GM21723 (cell line): ENCODE results near the gene NHLH1.

ENCODE experiments used
- ATAC-seq: cut with Tn5 transposase; IDR thresholded peaks from one replicate; pipeline ENCODE4 v1.9.1; 2021; ENCODE audit warnings: mild to moderate bottlenecking, moderate library complexity; ENCODE audit not compliant: unreplicated experiment

NHLH1 gene

DNA sequence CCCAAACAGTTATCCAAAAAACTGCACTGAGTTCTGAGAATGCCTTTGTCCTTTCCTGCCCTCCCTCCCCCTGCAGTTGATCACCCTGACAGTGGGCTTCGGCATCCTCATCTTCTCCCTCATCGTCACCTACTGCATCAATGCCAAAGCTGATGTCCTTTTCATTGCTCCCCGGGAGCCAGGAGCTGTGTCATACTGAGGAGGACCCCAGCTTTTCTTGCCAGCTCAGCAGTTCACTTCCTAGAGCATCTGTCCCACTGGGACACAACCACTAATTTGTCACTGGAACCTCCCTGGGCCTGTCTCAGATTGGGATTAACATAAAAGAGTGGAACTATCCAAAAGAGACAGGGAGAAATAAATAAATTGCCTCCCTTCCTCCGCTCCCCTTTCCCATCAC lies 8.8 kb upstream of the NHLH1 start:
- ATAC-seq = no peak

DNA sequence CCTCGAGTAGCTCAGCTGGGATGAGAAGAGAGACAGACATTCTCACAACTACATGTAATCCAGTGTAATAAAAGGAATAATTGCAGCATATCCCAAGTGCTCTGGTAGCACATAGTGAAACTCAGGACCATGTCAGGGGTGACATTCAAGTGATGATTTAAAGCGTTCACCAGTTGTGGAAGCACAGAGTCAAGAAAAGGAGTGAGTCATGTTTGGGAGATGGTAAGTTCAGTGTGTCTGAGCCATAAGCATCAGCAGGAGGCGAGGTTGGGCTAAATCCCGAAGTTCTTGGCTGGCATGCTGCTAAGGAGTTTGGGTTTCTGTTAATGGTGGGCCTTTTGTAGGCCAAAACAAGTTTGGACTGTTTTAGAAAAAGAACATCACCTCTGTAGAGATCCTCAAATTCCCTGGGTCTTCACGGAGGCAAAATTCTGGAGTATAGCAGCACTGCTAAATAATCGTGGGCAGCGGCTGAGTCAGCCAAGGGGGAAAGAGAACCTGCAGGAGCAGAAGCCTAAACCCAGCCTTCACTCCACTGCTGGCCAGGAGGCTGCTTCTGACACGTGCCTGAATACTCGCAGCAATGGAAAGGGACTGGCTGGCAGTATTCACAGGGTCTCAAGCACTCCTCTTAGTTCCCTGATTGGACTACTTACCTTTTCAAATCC lies 7.2 kb upstream of the NHLH1 start:
- ATAC-seq = no peak

DNA sequence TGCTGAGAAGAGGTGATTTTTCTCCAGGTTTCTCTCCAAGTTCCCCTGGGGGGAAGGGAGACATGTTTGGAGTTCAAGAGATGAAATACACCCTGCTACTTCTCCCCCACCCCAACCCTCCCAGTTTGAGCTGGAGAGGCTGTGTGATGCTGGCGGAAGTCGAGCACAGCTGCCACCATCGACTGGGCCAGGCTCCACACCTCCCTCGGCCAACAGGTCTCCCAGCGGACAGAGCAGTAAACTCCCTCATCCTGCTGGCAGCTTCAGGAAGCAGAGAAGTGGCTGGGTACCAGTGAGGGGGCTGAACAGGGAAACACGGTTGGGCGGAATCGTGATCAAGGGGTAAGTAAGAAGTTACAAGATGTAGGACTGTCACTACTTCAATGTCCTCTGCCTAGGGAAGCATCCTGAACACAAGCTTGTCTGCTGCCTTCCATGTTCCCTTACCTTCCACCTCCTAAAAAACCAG lies 6.6 kb upstream of the NHLH1 start:
- ATAC-seq = no peak

DNA sequence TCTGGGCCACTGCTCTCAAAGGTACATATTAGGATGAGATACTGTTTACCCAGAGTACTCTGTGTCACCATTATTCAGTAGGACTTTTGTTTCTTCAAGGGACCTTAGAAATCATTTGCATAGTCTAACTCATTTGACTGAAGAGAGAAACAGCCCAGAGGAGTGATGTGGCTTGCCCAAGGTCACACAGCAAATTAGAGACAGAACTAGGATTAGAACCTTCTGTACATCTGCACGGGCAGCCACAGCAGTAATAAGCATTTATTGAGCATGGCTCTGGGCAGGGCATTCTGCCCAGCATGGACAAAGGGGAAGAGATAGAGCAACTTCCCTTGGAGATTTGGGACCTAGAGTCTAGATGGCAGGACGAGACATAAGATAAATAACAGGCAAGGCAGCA lies 5.7 kb upstream of the NHLH1 start:
- no peak for ATAC-seq

DNA sequence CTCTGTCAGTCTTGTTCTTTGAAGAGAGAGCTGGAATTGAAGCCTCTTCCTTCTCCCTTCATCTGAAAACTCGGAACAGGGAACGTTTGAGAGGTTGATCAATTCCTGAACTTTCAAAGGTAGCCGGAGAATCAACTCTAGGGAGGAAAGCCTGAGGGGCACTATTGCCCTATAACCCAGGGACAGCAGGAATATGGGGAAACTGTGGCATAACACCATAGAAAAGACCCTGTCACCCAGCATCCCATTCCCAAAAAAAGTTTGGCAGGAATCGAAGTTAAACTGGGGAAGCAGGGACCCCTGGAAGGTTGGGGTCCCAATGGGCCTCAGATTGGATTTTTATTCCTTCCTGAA lies 5.1 kb upstream of the NHLH1 start:
- ATAC-seq = no peak

DNA sequence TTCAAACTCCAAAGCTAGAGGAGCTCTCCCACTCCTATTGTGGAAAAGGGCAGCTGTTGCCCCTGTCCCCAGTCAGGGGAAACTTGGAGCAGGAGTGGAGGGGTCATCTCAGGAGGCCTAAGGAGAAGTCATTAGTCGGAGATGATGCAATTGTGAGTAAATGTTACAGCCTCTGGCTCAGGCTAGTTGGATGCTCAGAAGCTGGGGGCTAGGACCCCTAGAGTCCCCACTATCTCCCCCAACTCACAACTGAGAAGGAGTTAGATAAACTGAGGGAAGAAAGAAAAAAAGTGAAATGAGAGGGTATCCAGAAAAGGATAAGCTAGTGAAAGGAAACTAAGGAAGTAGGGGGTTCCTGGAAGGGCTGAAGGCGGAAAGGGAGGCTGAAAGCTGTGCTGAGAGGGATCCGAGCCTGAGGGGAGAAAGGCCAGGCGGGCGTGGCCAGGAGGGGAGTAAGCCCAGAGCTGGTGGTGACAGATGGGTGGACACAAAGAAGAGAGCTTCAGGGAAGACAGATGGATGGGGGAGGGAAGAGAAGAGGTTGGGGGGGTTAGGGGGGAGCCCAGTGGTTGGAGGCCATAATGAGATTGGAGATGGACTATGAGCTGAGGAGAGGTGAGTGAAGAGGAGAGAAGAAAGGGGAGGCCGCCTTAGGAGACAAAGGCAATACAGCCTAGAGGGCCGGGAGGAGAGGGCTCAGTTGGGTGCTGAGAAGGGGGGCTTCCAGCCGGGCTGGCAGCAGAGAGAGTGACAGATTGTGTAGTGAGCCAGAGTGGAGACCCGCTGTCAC lies 4.5 kb upstream of the NHLH1 start:
- no peak for ATAC-seq

DNA sequence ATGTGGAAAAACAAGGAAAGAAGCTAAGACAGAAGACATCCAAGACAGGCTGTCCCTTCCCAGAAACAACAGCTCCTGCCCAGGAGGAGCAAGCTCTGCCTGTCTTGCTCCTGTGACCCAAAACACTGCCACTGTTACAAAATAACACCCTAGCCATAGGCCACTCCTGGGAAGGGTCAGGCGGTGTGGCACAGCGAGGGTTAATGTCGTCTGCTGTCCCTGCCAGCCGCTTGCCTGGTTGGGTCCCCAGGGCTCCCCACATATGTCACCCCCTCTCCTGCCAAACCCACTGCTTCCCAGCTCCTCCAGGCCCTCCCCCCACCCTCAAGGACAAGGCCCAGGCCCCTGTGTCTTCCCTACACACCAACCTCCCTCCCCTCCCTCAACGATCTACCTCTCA lies 3.9 kb upstream of the NHLH1 start:
- no peak for ATAC-seq

DNA sequence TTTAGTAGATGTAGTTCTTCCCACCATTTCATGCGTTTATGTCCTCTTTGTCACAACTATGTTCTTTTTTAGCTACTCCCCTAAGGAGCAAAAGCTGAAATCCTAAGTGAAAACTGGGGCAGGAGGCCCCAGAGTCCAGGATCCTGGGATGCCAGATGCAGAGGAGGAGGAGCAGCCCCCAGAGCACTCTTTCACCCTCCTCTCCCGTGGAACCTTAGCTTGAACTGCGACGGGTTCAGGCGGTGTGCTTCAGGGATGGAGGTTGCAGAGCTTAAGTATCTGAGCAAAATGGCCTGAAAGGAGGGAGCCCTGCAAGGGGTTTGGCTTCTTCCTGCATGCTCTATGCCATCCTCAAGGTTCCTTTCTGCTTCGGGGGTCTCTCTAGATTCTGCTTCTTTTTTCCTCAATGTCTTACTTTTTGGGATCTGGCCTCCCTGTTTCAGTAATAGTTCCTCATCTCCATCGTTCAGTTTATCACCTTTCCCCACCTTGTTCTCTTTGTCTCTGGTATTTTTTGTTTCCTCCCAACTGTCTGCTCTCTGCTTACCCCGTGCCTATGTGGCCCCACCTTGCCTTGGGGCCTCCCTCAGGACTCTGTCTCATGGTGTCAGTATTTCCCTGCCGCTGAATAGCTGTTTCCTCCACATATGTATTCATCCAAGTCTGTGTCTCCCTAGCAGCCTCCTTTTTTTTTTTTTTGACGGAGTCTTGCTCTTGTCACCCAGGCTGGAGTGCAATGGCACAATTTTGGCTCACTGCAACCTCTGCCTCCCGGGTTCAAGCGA lies 2.7 kb upstream of the NHLH1 start:
- no peak for ATAC-seq

DNA sequence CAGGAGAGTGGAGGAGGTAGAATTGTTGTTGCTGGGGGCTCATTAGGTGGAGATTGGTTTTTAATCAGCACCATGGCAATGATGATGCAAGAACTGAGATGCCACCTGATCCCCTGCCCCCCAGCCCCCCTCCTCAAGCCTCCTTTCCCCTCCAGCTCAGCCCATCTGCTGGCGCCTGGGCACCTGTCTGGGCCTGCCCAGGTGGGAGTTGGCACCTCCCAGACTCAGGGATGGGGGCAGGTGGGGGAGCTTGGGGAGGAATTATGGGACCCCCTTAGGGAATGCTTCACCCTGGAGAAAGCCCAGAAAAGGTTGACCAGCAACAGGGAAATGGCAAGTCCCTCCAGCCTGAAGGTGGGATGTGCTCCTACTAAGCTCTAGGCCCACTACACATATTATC lies 1.5 kb upstream of the NHLH1 start:
- no peak for ATAC-seq

DNA sequence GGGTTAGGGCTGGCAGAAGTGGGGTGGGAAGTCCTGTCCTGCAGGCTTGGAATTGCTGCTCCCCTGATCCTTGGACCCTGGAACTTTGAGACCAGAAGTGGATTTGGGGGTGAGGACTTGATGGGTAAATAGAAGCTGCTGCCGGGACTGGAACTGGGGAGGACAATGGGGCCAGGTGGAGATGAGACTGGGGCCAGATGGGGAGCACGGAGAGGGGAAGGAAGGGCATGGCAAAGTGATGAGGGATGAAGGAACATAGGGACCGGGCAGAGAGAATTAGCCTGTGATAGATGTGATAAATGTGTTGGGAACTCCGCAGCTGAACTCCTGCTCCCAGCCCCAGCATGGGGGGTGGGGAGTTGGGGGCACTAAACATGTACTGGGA lies 637 bp downstream of the NHLH1 start:
- ATAC-seq = no peak

DNA sequence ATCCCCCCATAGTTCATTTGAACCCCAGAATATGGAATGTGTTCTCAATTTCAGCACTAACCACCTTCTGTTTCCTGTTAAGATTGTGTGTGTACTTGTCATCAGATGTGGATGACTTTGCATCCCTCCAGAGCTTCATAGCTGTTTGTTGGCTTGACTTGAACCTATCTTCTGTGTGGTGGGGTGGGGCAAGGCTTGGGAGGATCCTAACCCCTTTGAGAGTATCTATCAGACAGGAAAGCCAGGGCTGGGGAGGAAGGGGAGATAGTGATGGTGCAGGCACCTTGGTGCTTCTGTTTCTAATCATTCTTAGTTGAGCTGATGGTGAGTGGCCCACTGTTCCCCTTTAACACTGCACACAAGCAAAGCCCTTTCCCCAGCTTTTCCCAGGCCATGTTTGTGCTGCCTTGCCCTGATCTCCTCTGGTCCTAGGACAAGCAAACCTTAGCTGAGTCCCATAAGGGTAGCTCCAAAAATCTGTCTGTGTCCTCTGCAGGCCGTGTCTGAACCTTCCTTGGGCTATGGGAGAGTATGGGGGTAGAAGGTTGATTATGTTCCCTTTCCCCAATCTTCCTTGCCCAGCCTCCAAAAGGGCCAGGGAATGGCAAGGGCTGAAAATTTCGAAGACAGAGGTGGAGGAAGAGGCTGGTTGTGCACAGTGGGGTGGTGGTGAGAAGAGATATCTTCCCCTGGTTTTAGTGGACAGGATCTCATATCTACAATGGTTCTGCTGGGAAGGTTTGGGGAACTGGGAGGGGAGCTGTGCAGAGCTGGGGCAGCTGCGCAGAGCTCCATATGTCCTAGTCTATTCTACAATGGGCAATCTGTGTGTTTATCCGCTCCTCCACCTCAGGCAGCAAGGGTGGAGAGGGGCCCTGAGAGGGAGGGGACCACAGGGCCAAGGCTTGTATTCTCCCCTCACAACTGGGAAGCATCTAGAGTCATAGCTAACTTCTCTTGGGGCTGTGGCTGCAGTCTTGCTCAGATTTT lies 1.4 kb downstream of the NHLH1 start:
- no peak for ATAC-seq

DNA sequence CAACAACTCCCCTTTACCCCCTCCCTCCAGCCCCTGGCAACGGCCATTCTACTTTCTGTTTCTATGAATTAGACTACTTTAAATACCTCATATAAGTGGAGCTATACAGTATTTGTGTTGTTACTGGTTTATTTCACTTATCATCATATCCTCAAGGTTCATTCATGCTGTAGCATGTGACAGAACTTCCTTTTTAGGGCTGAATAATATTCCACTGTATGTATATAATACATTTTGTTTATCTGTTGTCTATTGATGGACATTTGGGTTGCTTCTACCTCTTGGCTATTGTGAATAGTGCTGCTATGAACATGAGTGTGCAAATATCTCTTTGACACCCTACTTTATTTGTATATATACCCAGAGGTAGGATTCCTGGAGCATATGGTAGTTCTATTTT lies 2.2 kb downstream of the NHLH1 start:
- no peak for ATAC-seq

DNA sequence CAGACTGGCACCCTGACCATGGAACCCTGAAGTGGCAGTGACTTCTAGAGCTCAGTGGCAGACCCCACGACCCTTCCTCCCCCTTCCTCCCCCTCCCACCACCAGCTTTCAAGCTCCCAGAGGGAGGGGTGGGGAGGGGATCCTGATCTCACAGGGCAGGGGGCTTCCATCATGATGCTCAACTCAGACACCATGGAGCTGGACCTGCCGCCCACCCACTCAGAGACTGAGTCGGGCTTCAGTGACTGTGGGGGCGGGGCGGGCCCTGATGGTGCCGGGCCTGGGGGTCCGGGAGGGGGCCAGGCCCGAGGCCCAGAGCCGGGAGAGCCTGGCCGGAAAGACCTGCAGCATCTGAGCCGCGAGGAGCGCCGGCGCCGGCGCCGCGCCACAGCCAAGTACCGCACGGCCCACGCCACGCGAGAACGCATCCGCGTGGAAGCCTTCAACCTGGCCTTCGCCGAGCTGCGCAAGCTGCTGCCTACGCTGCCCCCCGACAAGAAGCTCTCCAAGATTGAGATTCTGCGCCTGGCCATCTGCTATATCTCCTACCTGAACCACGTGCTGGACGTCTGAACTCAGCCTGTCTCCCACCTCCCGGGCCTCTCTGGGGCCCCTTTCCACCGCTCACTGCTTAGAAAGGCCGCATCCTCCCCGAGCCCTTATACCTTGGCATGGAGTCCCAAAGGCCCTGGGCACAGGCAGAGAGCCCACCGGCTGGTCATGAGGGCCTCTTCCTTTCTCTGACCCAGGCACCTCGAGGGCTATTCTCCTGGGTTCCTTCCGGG lies 3.9 kb downstream of the NHLH1 start:
- ATAC-seq = no peak

DNA sequence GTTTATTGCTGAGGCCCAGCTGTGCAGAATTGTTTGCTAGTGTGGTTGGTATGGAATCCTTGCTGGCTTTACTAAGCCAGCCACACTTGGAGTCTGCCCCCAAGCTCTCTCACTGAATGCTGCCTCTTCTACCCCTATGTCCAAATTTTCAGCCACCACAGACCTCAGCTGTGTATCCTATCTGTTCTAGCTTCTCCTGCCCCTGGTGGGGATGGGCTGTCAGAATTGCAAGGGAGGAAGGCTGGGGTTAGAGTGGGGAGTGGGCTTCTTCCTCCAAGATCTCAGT lies 4.4 kb downstream of the NHLH1 start:
- ATAC-seq = no peak

DNA sequence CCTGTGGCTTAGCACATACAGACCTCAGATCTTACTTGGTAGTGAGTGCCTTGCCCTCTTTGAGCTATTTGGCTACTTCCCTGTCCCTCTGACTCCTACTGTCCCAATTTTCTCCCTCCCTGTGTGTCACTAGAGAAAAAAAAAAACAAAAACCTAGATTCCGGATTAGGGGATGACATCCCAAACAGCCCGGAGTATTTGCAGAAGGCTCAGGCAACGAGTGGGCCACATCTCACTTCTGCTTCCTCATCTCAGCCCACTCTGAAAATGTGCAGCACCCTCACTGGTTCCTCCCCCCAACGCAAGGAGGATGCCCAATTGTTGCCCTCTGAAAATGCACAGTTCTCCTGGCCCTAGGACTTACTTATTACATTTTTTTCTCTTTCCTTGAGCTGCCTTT lies 4.9 kb downstream of the NHLH1 start:
- no peak for ATAC-seq

DNA sequence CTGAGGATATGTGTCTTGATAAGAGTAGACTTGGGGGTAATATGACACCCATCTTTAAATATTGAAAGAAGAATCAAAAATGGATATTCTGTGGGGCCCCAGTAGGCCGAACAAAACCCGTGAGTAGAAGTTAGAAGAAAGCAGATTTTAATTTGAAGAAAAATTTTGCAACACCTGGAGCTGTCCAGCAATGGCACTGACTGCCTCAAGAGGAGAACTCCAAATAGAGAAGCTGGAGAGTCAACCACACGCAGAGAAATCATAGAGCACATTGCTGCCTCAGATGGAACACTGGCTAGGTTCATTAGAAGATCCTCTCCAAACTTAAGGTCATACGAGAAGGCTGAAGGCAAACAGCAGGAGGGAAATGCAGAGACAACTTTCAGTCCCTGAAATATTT lies 6.8 kb downstream of the NHLH1 start:
- no peak for ATAC-seq

DNA sequence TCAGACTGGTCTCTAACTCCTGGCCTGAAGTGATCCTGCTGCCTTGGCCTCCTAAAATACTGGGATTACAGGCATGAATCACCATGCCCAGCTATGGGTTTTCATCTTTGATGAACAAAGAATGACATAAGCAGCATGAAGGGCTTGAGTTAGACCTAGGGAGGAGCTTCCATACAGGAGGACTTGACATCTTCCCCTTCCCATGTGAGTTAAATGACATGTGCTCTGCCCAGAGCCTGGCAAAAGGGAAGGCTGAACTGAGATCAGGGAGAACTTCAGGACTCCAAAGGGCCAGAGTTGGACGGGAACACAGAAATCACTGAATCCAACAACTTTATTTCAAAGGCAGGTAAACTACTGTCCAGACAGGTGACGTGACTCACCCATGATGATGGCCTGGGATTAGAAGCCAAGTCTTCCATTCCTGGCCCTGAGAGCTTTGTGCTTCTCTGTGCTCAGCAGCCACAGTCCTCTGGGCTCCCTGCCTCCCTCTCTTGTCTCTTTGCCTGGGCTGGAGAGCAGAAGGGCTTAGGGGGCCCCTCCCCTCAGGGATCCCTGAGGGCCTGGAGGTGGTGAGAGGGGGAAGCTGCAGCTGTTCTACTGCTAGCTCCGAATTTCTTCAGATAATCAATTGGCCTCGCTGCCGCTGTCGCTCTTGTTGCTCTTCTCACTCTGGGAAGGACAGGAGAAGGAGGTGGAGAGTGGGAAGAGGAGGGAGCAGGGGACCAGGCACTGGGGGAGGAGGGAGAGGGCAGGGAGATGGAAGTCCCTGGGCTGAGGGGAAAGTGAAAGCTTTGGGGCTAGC lies 7.6 kb downstream of the NHLH1 start:
- no peak for ATAC-seq

DNA sequence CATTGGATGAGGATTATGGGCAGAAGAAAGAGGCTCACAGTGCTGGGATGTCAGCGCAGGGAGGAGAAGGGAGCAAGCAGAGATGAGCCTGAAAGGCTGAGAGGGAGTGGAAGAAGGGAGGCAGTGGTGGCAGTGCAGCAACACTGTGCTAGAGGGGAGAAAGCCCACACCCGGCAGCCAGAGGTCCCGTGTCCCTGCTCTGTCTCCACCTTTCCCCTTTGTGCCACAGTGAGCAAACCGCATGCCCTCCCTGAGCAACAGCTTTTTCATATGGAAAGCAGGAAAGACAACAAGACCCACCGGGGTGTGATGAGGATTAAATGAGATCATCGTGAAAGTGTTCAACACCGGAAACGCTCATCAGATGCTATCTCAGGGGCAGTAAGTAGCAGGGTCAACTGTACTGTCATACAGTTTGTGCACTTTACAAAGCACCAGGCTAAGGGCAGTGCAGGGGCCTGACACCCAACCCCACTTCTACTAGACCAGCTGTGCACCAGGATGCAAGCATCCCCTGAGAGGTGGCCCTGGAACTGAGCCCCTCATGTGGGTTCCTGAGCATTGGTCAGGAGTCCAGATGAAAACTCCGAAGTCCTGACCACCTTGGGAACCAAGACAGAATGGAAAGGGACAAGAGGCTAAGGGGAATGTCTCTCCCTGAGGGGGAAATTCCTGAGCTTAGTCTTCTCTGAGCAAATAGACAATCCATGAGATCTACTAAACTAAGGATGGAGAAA lies 9.1 kb downstream of the NHLH1 start:
- ATAC-seq = no peak
